ENCODE results near the gene NSMCE3. TPM values are rescaled to one million over a fixed set of nuclear protein-coding genes. Genes with fewer than 3 reads are reported as not detected.

The NSMCE3 gene
- 7.4 TPM for total RNA-seq

GRCh38 chr15:29269485-29270168 is at the start of gene NSMCE3:
Gene NSMCE3, minus strand, starts transcription at chr15:29269822. Its CDS starts 117 bp downstream, at chr15:29269705.
- peak; percentile 92 for DNase-seq (ENCODE audit: low spot score)

DNA sequence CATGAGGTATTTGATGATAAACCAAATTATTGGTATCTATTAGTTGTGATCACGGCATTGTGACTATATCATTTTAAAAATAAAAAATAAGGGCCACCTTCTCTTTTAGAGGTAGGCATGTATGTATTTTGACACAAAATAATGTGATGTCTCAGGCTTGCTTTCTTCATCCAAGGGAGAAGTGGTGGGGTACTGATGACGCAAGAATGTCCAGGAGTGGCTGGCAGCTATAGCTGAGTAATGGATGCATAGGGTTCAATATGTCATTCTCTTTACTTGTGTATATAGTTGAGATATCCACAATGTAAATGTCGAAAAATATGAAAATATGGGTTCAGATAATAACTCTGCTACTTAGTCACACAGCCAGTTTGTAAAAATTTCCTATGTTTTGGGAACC is 46.8 kb upstream of the NSMCE3 start:
- DNase-seq (ENCODE audit: low spot score) = no peak

GRCh38 chr15:29312387-29312786 is 42.8 kb upstream of the NSMCE3 start:
- no peak for DNase-seq (ENCODE audit: low spot score)

GRCh38 chr15:29311696-29312095 is 42.1 kb upstream of the NSMCE3 start:
- no peak for DNase-seq (ENCODE audit: low spot score)

DNA sequence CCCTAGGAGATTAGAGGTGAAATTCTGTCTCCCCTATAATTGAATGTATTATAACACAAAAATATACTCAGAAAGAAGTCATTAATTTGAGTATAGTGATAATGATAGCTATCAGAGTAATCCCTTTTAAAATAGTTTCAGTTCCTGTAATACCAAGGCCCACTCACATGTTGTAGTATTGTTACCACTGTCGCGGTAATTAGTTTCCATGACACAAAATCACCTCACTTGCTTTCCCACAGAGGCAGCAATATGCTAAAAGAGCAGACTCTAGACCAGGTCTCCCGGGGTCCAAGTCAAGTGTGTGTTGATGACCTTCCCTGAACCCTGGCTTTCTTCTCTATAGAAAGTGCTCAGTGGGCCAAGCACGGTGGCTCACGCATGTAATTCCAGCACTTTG is 39.5 kb upstream of the NSMCE3 start:
- no peak for DNase-seq (ENCODE audit: low spot score)

GRCh38 chr15:29308299-29308698 is 38.7 kb upstream of the NSMCE3 start:
- no peak for DNase-seq (ENCODE audit: low spot score)

DNA sequence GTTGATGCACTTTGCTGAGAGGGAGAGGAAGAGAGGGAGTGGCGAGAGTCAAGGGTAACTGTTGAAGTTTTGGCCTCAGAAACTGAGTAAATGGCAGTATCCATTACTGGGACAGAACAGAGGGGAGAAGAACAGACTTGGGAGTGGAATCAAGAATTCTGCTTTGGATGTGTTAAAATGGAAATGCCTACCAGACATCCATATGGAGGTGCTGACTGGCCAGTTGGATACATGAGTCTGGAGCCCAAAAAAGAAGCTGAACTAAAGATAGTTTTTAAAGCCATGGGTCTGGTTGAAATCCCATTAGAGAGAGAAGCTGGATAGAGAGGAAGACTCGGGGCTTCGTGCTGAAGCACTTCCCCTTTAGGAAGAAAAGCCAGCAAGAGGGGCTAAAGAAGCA is 35.9 kb upstream of the NSMCE3 start:
- no peak for DNase-seq (ENCODE audit: low spot score)

DNA sequence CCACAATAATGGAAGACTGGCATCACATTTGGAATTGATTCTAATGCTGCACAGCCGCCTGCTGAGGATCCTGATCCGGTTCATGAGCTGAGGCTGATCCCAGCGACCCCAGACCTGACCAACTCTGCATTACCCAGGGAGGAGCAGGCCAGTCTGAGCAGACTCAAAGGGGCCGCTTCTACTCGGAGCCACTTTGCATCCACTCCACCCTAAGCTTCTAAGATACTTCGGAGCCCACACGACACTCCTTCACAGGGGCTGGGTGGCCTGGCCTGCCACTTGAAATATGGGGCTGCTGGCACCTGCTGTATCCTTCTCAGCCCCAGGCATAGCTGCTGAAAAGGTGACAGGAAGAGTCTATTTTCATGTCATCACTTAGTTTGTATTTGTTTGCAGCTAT is 33.2 kb upstream of the NSMCE3 start:
- DNase-seq (ENCODE audit: low spot score) = no peak

GRCh38 chr15:29299784-29300183 is 30.2 kb upstream of the NSMCE3 start:
- no peak for DNase-seq (ENCODE audit: low spot score)

DNA sequence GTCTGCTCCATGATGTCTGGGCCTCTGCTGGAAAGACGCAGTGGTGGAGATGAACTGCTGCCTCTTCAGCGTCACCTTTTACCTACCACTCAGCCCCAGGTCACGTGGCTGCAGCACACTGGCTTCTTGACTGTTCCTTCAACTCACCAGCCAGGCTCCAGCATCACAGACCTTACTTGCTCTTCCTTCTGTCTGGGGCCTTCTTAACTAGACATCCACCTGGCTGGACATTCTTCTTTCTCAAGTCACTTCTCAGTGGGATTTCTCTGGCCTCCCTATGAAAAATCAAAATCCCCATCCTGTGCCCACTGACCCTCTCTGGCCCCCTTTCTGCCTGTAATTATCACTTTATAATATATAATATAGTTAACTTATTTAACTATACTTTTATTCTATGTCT is 29.7 kb upstream of the NSMCE3 start:
- DNase-seq (ENCODE audit: low spot score) = no peak

DNA sequence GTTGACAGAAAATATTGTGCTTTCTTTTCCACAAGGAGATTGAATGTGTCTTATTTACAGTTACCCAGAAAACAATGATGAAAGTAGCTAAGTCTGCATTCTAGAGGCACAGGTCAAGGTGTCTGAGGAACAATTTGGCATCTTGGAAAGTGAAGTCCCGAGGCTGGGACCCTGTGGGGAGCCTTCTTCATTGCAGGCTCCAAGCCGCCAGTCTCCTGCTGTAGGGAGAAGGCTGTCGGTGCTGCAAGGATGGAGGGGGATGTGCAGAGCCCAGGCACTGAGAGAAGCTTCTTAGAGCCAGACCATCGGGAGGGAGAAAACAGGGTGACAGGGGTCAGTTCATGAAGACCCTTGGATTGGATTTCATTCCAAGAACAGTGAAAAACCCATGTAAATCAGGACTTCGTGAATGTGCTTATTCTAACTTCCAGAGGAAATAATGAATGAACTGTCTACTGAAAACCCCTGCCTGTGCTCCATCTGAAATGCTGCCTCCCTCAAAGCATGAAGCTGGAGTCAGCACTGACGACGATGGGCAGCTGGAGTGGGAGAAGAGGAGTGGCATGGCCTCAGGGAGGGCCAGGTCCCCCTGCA is 25.2 kb upstream of the NSMCE3 start:
- DNase-seq (ENCODE audit: low spot score) = no peak

DNA sequence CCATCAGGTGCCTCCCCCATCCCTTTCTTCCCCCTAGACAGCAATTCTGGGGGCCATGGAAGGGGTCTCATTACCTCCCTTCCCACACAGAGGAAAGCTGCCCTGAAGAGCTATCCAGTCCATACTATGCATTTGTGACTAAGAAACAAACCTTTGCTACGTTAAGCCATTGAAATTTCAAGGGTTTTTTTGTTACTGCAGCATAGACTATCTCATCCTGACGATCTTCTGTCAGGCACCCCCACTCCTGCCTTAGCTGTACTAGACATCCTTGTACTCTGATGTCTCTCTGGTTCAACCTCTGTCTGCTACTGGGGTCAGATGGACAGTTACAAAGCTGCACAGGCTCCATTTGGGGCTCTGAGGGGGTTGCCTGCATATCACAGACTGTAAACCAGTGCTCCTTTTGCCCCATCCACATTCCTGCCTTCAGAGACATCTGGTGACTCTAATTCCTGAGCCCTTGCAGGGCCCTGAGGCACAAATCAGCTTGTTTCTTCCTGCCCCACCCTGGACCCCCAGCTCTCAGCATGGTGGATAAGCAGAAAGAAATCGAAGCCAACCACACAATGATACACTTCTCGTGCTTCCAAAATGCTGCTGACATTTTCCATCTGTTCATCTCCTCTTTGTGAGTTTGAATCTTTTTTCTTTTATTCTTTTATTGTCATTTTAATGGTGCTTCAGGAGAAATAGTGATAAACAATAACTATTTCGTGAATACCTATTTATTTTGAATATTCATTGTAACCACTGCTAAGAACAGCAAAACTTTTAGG is 21.6 kb upstream of the NSMCE3 start:
- no peak for DNase-seq (ENCODE audit: low spot score)

DNA sequence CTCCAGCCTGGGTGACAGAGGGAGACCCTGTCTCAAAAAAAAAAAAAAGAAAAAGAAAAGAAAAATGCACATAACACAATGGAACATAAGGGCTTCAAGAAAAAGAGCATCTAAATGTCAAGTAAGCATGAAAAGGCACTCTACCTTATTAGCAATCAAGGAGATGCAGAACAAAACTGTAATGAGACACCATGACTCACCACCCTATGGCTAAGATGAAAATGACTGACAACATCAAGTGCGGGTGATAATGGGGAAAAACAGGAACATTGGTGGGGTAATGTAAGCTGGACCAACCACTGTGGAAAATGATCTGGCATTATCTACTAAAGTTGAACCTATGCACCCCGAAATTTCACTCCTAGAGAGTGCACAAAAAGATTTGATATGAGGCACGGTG is 19.6 kb upstream of the NSMCE3 start:
- DNase-seq (ENCODE audit: low spot score) = no peak

DNA sequence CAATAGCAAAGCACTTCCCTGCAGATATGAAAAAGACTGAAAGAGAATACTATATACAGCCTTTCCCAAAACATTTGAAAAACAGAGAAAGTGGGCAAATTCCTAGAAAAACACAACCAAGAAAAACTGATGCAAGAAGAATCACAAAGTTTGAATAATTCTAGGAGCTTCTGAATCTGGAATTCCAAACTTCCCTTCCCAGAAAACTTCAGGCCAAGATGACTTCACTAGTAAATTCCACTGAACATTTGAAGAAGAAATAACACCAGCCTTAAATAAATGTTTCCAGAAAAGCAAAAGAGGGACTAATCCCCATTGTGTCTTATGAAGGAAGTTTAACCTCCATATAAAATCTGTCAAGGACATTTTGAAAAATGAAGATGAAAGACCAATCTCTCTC is 15.8 kb upstream of the NSMCE3 start:
- DNase-seq (ENCODE audit: low spot score) = no peak

GRCh38 chr15:29283381-29283780 is 13.8 kb upstream of the NSMCE3 start:
- no peak for DNase-seq (ENCODE audit: low spot score)

GRCh38 chr15:29280514-29280913 is 10.9 kb upstream of the NSMCE3 start:
- no peak for DNase-seq (ENCODE audit: low spot score)

DNA sequence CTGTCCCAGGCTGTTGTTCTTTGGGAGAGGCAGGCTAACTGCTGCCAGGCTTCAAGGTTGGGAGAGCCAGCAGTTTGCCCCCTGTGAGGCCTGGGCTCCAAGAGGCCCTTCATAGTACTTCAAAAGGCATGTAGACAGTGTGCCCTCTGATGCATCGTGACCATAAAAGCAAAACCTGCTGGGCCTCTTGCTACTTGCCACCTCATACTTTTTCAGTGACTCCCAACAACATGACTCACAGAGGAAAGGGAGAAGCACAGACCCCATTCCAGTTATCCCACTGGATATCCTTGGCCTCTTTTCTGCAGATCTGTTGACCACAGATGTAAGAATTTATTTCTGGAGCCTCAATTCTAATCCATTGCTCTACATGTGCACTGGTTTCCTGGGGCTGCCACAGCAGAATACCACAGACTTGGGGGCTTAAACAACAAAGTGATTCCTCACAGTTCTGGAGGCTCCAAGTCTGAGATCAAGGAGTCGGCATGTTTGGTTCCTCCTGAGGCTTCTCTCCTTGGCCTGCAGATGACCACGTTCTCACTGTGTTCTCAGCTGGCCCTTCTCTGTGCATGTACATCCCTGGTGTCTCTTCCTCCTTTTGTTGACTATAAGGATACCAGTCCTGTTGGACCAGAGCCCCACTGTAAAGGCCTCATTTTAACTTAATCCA is 8.9 kb upstream of the NSMCE3 start:
- no peak for DNase-seq (ENCODE audit: low spot score)

DNA sequence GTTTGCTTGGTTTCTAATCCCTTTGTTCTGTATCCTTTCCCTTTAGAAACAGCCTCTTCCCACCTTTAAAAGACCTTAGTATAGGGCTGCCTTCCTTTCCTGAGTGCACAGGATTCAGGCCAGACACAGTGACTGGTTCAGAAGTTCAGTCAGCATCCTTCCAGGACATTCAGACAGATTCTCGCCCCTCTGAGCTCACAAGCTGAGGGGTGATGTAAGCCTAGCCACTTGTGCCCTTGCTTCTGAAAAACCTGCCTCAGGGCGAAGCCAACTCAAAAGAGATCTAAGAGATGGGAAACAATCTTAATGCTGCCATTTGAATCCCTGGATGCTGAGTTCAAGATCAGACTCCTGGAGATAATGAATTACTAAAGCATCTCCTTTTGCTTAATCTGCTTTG is 6.7 kb upstream of the NSMCE3 start:
- no peak for DNase-seq (ENCODE audit: low spot score)

DNA sequence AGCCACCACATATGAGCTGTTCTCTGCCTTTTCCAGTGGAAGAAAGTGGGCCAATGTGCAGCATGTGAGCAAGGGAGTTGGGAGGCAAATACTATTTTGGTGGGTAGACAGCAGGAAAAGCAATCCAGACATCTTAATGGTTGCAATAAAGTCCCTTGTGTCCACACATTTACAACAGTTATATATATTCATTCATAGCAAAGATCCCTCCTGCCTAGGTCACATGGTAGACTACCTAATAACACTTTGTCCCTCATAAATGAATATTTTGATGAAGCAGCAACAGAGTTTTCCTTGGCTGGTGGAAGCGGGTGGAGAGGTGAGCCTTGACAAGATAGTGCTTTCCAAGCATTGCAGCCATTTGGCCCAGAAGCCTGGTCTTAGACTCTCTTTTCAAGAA is 6.2 kb upstream of the NSMCE3 start:
- no peak for DNase-seq (ENCODE audit: low spot score)

GRCh38 chr15:29274946-29275345 is 5.3 kb upstream of the NSMCE3 start:
- no peak for DNase-seq (ENCODE audit: low spot score)

- DNase-seq (ENCODE audit: low spot score) = no peak
Observed at GRCh38 chr15:29272219-29272618, 2.6 kb upstream of the NSMCE3 start.

DNA sequence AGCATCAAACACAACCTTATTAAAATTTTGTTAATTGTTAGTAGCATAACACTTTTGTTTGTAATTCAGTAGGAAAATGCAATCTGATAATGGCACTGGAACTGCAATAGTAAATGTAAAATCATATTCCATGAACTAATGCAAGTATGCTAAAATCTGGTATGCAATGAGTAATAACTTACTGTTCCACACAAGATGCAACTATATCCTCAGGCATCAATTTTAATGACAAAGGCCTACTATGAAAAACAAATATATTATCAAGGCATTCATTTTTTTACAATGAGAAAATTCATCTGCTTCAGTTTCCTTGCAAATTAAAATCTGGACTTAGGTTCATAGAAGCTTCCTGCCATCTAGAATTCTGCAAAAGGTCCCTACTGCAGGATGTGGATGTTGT is 1.4 kb upstream of the NSMCE3 start:
- DNase-seq (ENCODE audit: low spot score) = no peak
